Measurements from ENCODE around the gene GAB2.

The GAB2 gene

GRCh38 chr11:78337554-78337924, 80.1 kb downstream of the GAB2 start:
- no peak for DNase-seq (ENCODE audit: extremely low read depth, low read depth)
- TF ChIP-seq CTCF (IDR thresholded peaks at IDR 0.05; ENCODE audit: low read depth, low read length), result no peak

GRCh38 chr11:78336877-78337553, 80.6 kb downstream of the GAB2 start:
- DNase-seq (ENCODE audit: extremely low read depth, low read depth), result no peak
- no peak for TF ChIP-seq CTCF (IDR thresholded peaks at IDR 0.05; ENCODE audit: low read depth, low read length)

GRCh38 chr11:78334109-78334508, 83.5 kb downstream of the GAB2 start:
- no peak for TF ChIP-seq CTCF (IDR thresholded peaks at IDR 0.05; ENCODE audit: low read depth, low read length)
- no peak for DNase-seq (ENCODE audit: extremely low read depth, low read depth)

- no peak for DNase-seq (ENCODE audit: extremely low read depth, low read depth)
- no peak for TF ChIP-seq CTCF (IDR thresholded peaks at IDR 0.05; ENCODE audit: low read depth, low read length)
These were observed 84.7 kb downstream of the GAB2 start for GRCh38 chr11:78332872-78333271.

- DNase-seq (ENCODE audit: extremely low read depth, low read depth), result no peak
- no peak for TF ChIP-seq CTCF (IDR thresholded peaks at IDR 0.05; ENCODE audit: low read depth, low read length)
These were observed 85.3 kb downstream of the GAB2 start for GRCh38 chr11:78332174-78332866.

GRCh38 chr11:78331711-78332110, 85.9 kb downstream of the GAB2 start:
- DNase-seq (ENCODE audit: extremely low read depth, low read depth), result no peak
- no peak for TF ChIP-seq CTCF (IDR thresholded peaks at IDR 0.05; ENCODE audit: low read depth, low read length)

GRCh38 chr11:78330361-78330760, 87.3 kb downstream of the GAB2 start:
- TF ChIP-seq CTCF (IDR thresholded peaks at IDR 0.05; ENCODE audit: low read depth, low read length), result no peak
- DNase-seq (ENCODE audit: extremely low read depth, low read depth), result no peak
